HepG2 (cell line): ENCODE results near the gene CHRNB1. TPM values are rescaled to one million over a fixed set of nuclear protein-coding genes. Genes with fewer than 3 reads are reported as not detected.

Experiments used
- ARNT2 ChIP-seq: sonication (generic); formaldehyde crosslinking; IDR thresholded peaks from 2 replicates; pipeline ENCODE4 v1.8.0; 2022; ENCODE audit warnings: mild to moderate bottlenecking, low read depth, missing genetic modification reagents, moderate library complexity
- ATF1 ChIP-seq: IDR thresholded peaks from 2 replicates; pipeline ENCODE4 v1.6.1; 2016; ENCODE audit warnings: mild to moderate bottlenecking, control low read depth
- CBX2 ChIP-seq, 2 experiments: fragments of 200-600 bp in 1 of 2; sonication (generic); formaldehyde crosslinking in 1 of 2; IDR thresholded peaks; 2 replicates each; pipeline versions ENCODE4 v1.7.0 to v1.8.1; 2018 to 2022; ENCODE audit warnings: low read depth in 2 of 2, low read length in 1 of 2, mild to moderate bottlenecking in 1 of 2, missing genetic modification reagents in 1 of 2
- HMGA1 ChIP-seq: sonication (generic); formaldehyde crosslinking; conservative IDR thresholded peaks from 2 replicates; pipeline ENCODE4 v1.4.0; 2020; ENCODE audit warnings: missing genetic modification reagents
- NR1H2 ChIP-seq: sonication (generic); formaldehyde crosslinking; IDR thresholded peaks from 2 replicates; pipeline ENCODE4 v1.8.1; 2022; ENCODE audit warnings: low read depth, missing genetic modification reagents, borderline replicate concordance
- NR2F1 ChIP-seq, 2 experiments: fragments of 450-650 bp in 1 of 2; formaldehyde crosslinking in 1 of 2; IDR thresholded peaks; 2 replicates each; pipeline versions ENCODE4 v1.5.0 to v1.6.1; 2016 to 2020; ENCODE audit warnings: mild to moderate bottlenecking in 1 of 2, missing compliant biosample characterization in 1 of 2, missing genetic modification reagents in 1 of 2, moderate library complexity in 1 of 2
- NR2F6 ChIP-seq, 2 experiments: IDR thresholded peaks; 2 replicates each; pipeline ENCODE4 v1.6.1; 2016; ENCODE audit warnings: antibody characterized with exemption in 1 of 2, mild to moderate bottlenecking in 1 of 2
- PHF21A ChIP-seq: sonication (generic); formaldehyde crosslinking; IDR thresholded peaks from 2 replicates; pipeline ENCODE4 v1.5.0; 2020; ENCODE audit warnings: mild to moderate bottlenecking, missing genetic modification reagents
- PHF5A ChIP-seq: IDR thresholded peaks from one replicate; pipeline ENCODE4 v1.6.1; 2018; ENCODE audit warnings: low read depth, missing genetic modification reagents; ENCODE audit not compliant: unreplicated experiment
- SRY ChIP-seq: sonication (generic); formaldehyde crosslinking; IDR thresholded peaks from 2 replicates; pipeline ENCODE4 v1.8.0; 2022; ENCODE audit warnings: mild to moderate bottlenecking, missing genetic modification reagents
- ZMAT5 ChIP-seq: sonication (generic); formaldehyde crosslinking; IDR thresholded peaks from 2 replicates; pipeline ENCODE4 v1.5.0; 2020; ENCODE audit warnings: mild to moderate bottlenecking, low read depth, missing genetic modification reagents, borderline replicate concordance
- ZNF407 ChIP-seq: sonication (generic); formaldehyde crosslinking; IDR thresholded peaks from one replicate; pipeline ENCODE4 v1.5.1; 2020; ENCODE audit warnings: mild to moderate bottlenecking, missing genetic modification reagents; ENCODE audit errors: not compliant biosample characterization
- ZUFSP ChIP-seq: sonication (generic); formaldehyde crosslinking; IDR thresholded peaks from 2 replicates; pipeline ENCODE4 v1.9.0; 2021; ENCODE audit warnings: missing genetic modification reagents, mild to moderate bottlenecking, borderline replicate concordance
- ZXDC ChIP-seq: sonication (generic); formaldehyde crosslinking; IDR thresholded peaks from 2 replicates; pipeline ENCODE4 v1.5.0; 2020; ENCODE audit warnings: mild to moderate bottlenecking, missing genetic modification reagents
- polyA plus RNA-seq, 8 experiments: library from polyadenylated mRNA; depleted of rRNA in 3 of 8; stranded (reverse) in 7 of 8; unstranded in 1 of 8; fragments of >200 nt; fragmentation: Illumina TruSeq in 4 of 8; extraction: Trizol in 4 of 8; gene quantifications; 2 replicates each; pipeline versions ENCODE4 v1.2.1 to v1.2.3, GENCODE V29; 2011 to 2016; ENCODE audit warnings: low read depth in 4 of 8, missing spikeins in 1 of 8, mixed read lengths in 1 of 8; ENCODE audit not compliant: insufficient read depth in 1 of 8
- total RNA-seq, 5 experiments: library from RNA; depleted of rRNA; stranded (reverse); fragments of >200 nt; fragmentation: Illumina TruSeq; extraction: Trizol; gene quantifications; 2 replicates each; pipeline ENCODE4 v1.2.3, GENCODE V29; 2016; ENCODE audit warnings: low read depth in 1 of 5

CHRNB1 gene
- total and polyA plus RNA-seq, 2 of the 13 experiments (the other 11 are each of a cell fraction or from before 2014, with no cell fraction given): 5.4 to 33.7 TPM

- TF ChIP-seq PHF21A (CRISPR knock-in tag): peak; percentile 91
- TF ChIP-seq ZUFSP (CRISPR knock-in tag): no peak
- peak; percentile 28; the same call in 1 of the 2 replicates for TF ChIP-seq NR1H2 (CRISPR knock-in tag)
- no peak for TF ChIP-seq ZNF407 (CRISPR knock-in tag)
- TF ChIP-seq ZXDC (CRISPR knock-in tag): peak; percentile 100
- TF ChIP-seq SRY (CRISPR knock-in tag): peak; percentile 36; the same call in 1 of the 2 replicates
- TF ChIP-seq PHF5A (CRISPR knock-in tag): peak; percentile 42
- TF ChIP-seq NR2F6 (IDR thresholded peaks at IDR 0.05): no peak; the same call in none of the 2 replicates
- peak; percentile 60 for TF ChIP-seq NR2F6 (CRISPR knock-in tag; IDR thresholded peaks at IDR 0.05)
- TF ChIP-seq ZMAT5 (CRISPR knock-in tag): no peak
- peak in 1 of 2 experiments; percentile 42; a peak in 2 of 4 replicates for TF ChIP-seq NR2F1 (CRISPR knock-in tag; IDR thresholded peaks at IDR 0.05)
- peak; percentile 21; the same call in 1 of the 2 replicates for TF ChIP-seq ATF1 (CRISPR knock-in tag)
- TF ChIP-seq ARNT2 (CRISPR knock-in tag): no peak
- TF ChIP-seq CBX2 (IDR thresholded peaks at IDR 0.05; ENCODE audit: low read depth, low read length): no peak
- no peak for TF ChIP-seq CBX2 (CRISPR knock-in tag; IDR thresholded peaks at IDR 0.05; ENCODE audit: low read depth)
- TF ChIP-seq HMGA1 (CRISPR knock-in tag): no peak
Measured at GRCh38 chr17:7484067-7484918, 39.4 kb downstream of the CHRNB1 start, which contains the start of gene POLR2A (continued).
